HEK293 (cell line): Measurements from ENCODE around the gene TPP1.

Experiments used
- CTCF ChIP-seq: fragments of 450-650 bp; formaldehyde crosslinking; IDR thresholded peaks from 2 replicates; pipeline ENCODE4 v1.5.1; 2016; ENCODE audit warnings: missing biosample characterization, missing genetic modification characterization
- GFI1B ChIP-seq: fragments of 450-650 bp; formaldehyde crosslinking; IDR thresholded peaks from 2 replicates; pipeline ENCODE4 v1.5.1; 2016; ENCODE audit warnings: missing biosample characterization, missing genetic modification characterization
- KLF16 ChIP-seq: fragments of 450-650 bp; formaldehyde crosslinking; IDR thresholded peaks from 2 replicates; pipeline ENCODE4 v1.5.1; 2017; ENCODE audit warnings: missing biosample characterization, missing genetic modification characterization
- MYNN ChIP-seq: fragments of 450-650 bp; formaldehyde crosslinking; IDR thresholded peaks from 2 replicates; pipeline ENCODE4 v1.5.1; 2016; ENCODE audit warnings: missing biosample characterization, missing genetic modification characterization, borderline replicate concordance
- PATZ1 ChIP-seq: fragments of 450-650 bp; formaldehyde crosslinking; IDR thresholded peaks from 2 replicates; pipeline ENCODE4 v1.5.1; 2016; ENCODE audit warnings: missing biosample characterization, missing genetic modification characterization
- PRDM10 ChIP-seq: fragments of 450-650 bp; formaldehyde crosslinking; IDR thresholded peaks from 2 replicates; pipeline ENCODE4 v1.5.1; 2016; ENCODE audit warnings: missing biosample characterization, missing genetic modification characterization
- PRDM4 ChIP-seq: fragments of 450-650 bp; formaldehyde crosslinking; IDR thresholded peaks from 2 replicates; pipeline ENCODE4 v1.5.1; 2017; ENCODE audit warnings: missing biosample characterization, missing genetic modification characterization
- REST ChIP-seq: fragments of 450-650 bp; formaldehyde crosslinking; IDR thresholded peaks from 2 replicates; pipeline ENCODE4 v1.5.1; 2016; ENCODE audit warnings: missing biosample characterization, missing genetic modification characterization
- TCF7L2 ChIP-seq: IDR thresholded peaks from 2 replicates; pipeline ENCODE4 v1.6.1; 2011; ENCODE audit warnings: low read depth, mild to moderate bottlenecking, inconsistent platforms, low read length, moderate library complexity, borderline replicate concordance
- ZBTB49 ChIP-seq: fragments of 450-650 bp; formaldehyde crosslinking; IDR thresholded peaks from 2 replicates; pipeline ENCODE4 v1.5.1; 2016; ENCODE audit warnings: missing biosample characterization, missing genetic modification characterization, low read depth

- TF ChIP-seq KLF16 (tag by site-specific recombination) (no peak), CTCF (tag by site-specific recombination) (no peak), REST (no peak), GFI1B (no peak), PRDM4 (tag by site-specific recombination) (no peak), PATZ1 (tag by site-specific recombination) (no peak), PRDM10 (tag by site-specific recombination) (no peak), TCF7L2 (no peak), ZBTB49 (no peak), MYNN (tag by site-specific recombination) (no peak)
Observed at GRCh38 chr11:6574816-6575715, 44.2 kb downstream of the TPP1 start.
